Activated CD4-positive, alpha-beta T cell treated with anti-CD3 and anti-CD28 coated beads, Interleukin-2, Interleukin-6, amounts not matched to agents 100 ng/mL and 50 ng/mL, durations not matched to agents 16 hours and 8 hours (primary cell): Measurements from ENCODE around the gene ATP2B2.
A peak's percentile ranks its signal among the peaks of the same experiment; 100 is the strongest.

Experiments
- DNase-seq: peaks from one replicate; pipeline ENCODE4 v3.0.0-alpha.2; 2020

ATP2B2 gene

DNA sequence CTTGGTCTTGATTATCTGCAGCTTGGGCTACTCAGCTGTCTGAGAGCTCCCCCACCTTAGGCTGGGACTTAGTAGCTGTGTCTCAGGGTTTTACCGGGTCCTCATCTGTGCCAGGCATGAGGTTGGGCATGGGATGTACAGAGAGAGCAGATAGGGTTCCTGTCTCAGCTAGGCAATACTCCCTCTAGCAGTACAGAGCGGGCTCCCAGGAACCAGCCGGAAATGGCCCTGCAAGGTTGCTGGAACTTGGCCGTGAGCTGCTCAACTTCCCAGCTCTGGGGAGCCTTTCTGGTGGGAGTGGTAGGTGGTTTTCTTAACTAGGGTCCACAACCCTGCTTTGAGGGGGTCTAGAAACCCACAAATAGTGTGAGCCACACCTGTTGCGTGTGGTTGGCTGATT is 58.3 kb downstream of the ATP2B2 start:
- no peak for DNase-seq

DNA sequence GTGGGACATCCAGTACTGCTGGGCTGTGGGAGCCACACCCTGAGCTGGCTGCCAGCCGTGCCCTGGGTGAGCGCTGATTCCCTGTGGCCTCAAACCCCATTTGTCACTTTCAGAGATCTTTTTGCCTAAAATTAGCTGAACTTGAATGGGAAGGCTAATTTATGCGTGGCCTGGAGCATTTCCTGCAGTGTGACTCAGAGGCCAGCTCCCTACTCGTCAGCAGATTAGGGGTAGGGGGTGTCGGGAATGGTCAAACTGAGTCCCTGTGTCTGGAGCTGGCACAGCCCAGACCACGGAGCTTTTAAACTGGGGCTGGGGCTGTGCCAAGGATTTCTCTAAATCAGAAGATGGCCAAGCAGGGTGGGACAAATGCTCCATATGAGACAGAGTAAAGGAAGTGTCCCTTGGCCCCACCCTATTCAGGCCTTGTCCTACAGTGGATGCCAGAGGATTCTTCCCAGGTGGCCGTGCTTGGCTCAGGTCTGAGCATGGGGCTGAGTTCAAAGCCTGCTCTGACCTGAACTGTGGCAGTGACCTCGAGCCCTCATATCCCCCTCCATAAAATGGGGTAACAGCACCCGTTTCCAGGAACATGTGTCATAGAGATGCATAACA is 59.7 kb downstream of the ATP2B2 start:
- no peak for DNase-seq

DNA sequence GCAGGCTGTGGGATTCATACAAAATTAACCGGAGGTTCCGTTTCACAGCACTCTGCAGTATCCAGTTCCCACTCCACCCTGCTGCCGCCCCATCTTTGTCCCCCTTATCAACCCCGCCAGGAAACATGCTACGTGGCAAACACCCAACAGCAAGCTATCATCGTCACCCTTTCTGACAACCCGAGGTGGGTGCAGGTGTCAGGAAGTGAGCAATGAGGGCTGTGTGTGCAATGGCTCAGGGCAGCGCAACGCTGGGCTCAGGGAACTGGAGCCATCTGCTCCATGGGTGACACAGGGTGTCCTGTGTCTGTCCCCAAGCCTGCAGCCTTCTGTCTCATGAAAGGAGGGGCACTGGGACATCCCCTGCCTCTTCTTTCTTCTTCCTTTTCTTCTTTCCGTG is 60.9 kb downstream of the ATP2B2 start:
- no peak for DNase-seq

GRCh38 chr3:10444110-10444429 is 61.3 kb downstream of the ATP2B2 start:
- no peak for DNase-seq

- no peak for DNase-seq
These were observed 61.9 kb downstream of the ATP2B2 start for GRCh38 chr3:10443272-10444109.

DNA sequence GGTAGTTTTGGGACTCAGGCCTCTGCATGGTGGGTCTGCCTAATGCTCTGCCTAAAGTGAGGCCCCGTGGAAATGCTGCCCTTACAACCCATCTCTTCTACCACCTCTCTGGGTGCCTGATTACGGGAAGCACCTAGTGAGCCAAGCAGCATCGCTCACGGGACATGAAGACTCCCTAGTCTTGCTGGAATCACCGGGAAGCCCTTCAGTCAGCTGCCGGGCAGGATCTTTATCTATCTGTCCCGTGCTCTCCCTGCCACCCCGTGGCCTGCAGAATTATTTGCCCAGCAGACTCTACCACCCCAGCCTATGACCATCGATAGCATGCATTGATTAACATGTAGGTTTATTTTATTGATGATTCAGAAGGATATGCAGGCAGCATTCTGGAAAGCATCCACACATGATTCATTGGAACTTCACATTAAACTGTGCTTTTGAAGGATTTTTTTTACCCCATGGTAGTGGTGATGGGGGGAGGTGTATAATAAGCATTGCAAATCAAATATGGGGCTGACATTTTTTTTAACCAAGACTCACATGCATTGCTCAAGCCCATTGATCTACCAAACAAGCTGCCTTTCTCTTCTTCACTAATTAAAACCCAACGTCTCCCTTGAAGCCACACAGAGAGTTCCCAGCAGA is 63.1 kb downstream of the ATP2B2 start:
- DNase-seq = no peak

DNA sequence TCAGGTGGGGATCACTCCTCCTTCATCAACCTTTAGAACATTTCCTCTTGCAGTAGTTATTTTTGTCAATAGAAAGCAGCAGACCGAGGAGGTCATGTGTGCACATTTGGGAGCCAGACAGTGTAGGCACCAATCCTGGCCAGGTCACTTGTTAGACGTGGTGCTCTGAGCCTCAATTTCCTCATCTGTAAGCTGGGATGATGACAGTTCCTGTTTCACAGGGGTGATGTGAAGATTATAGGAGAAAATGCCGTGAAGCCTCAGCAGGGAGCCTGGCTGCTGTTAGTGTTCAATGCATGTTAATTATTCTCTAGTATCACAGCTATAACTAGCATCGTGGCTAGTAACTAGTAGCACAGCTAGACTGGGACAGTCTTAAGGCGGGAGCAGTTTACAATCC is 64.7 kb downstream of the ATP2B2 start:
- no peak for DNase-seq

GRCh38 chr3:10438902-10439610 is 66.3 kb downstream of the ATP2B2 start:
- no peak for DNase-seq

- DNase-seq = no peak
These were observed 67.1 kb downstream of the ATP2B2 start for GRCh38 chr3:10437995-10438901.

GRCh38 chr3:10437272-10437994 is 68.0 kb downstream of the ATP2B2 start:
- DNase-seq = peak; percentile 83

DNA sequence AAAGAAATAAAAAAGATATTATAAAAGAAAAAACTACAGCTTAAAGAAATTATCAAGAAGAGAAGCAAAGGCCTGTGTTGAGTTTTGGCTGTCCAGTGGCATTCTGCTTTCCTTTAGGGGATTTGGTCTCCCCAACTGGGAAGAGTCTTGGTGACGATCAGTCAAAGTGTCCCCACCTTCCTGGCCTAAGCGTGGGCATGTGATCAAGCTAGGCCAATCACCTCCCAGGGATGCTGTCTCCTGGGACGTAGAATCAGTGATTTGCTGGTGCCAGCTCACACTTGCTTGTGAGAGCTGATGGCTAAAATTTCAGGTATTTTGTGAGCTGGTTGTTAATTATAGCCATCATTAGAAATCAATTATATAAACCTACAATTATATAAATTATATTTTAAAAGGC is 69.5 kb downstream of the ATP2B2 start:
- DNase-seq = no peak

GRCh38 chr3:10434938-10435336 is 70.4 kb downstream of the ATP2B2 start:
- DNase-seq = no peak

- peak; percentile 22 for DNase-seq
These were observed 71.0 kb downstream of the ATP2B2 start for GRCh38 chr3:10434144-10434937.

DNA sequence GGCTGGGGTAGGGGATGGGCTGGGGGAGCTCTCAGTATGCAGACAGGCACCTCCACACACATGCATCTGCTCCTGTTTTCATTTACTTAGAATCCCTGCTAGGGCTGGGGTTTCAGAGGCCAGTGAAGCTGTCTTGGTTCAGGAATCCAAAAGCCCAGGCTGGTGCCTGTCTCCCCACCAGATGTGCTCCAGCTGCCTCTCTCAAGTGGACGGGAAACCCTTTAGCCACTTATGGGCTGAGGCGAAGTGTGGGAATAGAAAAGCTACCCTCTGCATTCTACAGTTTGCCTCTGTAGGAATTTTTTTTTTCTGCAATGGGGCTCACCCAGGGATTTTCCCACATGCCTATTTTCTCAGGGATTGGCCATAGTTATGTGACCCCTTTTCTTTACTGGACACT is 72.5 kb downstream of the ATP2B2 start:
- DNase-seq = no peak

DNA sequence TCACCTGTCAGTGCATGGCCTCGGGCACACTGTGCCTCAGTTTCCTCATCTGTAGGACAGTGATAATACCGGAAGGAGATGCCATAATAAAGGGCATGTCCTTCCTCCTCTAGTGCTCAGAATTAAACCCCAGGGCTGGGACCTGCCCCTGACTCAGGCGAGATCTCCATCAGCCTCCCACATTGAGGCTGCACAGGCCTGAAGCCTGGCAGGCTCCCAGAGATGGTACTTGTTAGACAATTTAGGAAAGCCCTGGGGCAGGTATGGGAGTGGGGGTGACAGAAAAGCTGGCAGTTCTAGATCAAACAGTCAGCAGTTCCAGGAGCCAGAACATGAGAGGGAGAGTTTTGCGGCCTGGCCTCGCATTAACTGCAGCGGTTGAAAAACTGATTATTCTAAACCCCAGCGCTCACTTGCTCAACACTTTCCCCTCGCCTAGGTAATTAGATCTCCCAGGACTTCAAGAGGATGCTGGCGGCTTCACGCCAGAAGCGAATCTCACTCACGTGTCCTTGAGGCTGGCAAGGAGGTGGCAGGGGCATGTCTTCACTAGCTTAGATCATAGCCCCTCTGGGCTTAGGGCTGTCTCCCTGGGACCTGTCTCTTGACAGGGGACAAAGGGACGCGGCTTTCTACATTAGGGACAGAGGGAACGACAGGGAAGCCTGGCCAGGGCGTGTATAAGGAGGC is 73.1 kb downstream of the ATP2B2 start:
- DNase-seq = no peak

GRCh38 chr3:10430805-10431204 is 74.6 kb downstream of the ATP2B2 start:
- no peak for DNase-seq

DNA sequence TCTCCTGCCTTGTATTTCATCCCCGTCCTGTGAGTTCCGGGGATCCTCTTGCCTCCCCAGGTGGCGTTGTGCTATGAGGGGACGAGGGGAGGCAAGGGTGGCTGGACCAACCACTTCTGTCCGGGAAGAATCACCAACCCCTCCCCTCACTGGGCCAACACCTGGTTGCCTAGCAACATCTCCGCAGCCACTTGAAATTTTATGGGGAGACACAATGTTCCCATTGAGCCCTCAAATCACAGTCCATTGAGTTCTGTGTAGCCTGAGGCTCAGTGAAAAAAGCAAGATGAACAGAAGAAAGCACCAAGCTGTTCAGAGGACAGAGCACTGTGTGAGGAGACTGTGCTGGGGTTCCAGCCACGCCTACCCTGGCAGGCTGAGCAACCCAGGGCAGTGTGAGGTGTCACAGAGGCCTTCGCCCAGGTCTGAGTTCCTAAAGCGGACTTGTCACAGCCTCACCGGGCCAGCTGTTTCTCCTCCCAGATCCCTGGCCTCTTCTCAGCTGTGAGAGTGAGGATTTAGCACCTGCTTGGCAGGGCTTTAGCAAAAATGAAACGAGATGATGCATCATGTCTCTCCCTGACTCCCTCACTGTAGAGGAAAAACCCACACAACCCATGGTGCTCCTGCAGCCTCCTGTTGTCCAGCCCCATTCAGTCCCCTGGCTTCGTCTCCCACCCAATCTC is 76.8 kb downstream of the ATP2B2 start:
- no peak for DNase-seq

DNA sequence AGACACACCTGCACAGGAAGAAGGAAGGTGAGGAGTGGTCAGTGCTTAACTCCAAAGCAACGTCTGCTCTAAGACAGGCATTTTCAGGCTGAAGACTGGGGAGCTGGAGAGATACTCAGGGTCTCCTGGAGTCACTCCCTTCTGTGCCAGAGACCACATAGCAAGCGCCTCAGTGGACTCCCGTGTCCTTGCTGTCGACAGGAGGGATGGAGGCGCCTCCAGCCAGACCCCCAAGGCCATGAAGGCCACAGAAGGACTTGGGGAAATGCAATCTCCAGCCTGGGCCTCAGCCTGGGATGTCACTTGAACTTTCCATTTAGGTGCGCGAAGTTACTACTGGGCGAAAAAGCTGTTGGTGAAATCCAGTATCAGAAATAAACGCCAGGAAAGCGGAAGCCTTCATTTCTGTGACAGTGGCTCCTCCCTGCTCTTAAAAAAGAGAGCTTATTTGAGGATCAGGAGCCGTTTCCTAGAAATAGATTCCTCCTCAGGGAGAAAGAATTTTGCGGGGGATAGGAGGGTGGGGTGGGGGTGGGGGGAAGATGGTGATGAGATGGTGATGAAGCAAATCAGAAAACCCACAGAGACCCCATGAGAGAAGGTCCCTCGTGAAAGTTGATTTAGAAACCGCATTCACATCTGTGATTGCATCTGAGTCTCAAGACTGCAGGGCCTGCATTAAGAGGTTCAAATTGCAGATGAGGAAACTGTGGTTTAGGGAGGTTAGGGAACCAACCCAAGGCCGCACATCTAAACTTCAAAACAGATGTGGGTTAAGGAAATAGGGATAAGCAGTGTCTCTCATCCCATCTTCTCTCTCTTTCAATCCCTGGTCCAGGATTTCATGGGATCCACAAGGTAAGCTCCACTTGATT is 78.8 kb downstream of the ATP2B2 start:
- no peak for DNase-seq
